ENCODE results near the gene RREB1.

- TF ChIP-seq, protein P1, sequence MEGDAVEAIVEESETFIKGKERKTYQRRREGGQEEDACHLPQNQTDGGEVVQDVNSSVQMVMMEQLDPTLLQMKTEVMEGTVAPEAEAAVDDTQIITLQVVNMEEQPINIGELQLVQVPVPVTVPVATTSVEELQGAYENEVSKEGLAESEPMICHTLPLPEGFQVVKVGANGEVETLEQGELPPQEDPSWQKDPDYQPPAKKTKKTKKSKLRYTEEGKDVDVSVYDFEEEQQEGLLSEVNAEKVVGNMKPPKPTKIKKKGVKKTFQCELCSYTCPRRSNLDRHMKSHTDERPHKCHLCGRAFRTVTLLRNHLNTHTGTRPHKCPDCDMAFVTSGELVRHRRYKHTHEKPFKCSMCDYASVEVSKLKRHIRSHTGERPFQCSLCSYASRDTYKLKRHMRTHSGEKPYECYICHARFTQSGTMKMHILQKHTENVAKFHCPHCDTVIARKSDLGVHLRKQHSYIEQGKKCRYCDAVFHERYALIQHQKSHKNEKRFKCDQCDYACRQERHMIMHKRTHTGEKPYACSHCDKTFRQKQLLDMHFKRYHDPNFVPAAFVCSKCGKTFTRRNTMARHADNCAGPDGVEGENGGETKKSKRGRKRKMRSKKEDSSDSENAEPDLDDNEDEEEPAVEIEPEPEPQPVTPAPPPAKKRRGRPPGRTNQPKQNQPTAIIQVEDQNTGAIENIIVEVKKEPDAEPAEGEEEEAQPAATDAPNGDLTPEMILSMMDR (IDR thresholded peaks at IDR 0.05): no peak
- TF ChIP-seq POLR2A (IDR thresholded peaks at IDR 0.05) (no peak), POLR2AphosphoS5 (IDR thresholded peaks at IDR 0.05) (no peak)
Measured at GRCh38 chr6:7290079-7290478, 182.3 kb downstream of the RREB1 start.

Data from prostate gland (tissue), 2 donors.